OCI-LY7 (cell line): Measurements from ENCODE around the gene GPX3.

Source experiments
- EZH2phosphoT487 ChIP-seq: fragments of 200-600 bp; sonication (generic); IDR thresholded peaks from 2 replicates; pipeline ENCODE4 v1.6.1; 2018; ENCODE audit warnings: low read depth, borderline replicate concordance, mild to moderate bottlenecking, mixed run types, antibody characterized with exemption, low read length, moderate library complexity, mixed read lengths
- TF ChIP-seq, protein P1 (sequence below): fragments of 200-600 bp; sonication (generic); conservative IDR thresholded peaks from 2 replicates; pipeline ENCODE4 v1.5.1; 2014; ENCODE audit warnings: mild to moderate bottlenecking, antibody characterized with exemption, low read length, moderate library complexity, mixed read lengths

DNA sequence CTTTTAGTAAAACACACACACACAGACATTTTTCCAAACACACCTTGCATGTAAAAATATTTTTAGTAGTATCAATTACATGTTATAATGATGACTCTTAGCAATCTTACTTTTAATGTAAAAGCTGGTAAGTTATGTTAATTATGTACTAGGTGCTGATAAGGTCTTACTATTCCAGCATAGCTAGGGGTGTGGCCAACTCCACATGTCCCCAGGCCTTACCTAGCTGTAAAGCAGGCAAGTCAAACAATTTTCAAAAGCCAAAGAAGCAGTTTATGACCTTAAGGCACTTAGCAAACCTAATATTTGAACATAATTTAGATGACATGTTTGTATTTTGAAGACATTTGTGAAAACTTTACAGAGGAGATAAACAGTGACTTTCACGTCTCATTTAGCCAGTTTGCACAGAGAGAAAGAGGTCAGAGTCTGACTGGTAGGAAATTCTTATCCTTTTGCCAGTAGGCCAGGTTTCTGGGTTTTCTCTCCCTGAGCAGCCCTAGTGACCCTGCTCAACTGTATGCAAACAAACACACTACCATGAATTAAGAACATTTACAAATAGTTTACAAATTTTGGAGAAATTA, 26.5 kb upstream of the GPX3 start:
- TF ChIP-seq, protein P1, sequence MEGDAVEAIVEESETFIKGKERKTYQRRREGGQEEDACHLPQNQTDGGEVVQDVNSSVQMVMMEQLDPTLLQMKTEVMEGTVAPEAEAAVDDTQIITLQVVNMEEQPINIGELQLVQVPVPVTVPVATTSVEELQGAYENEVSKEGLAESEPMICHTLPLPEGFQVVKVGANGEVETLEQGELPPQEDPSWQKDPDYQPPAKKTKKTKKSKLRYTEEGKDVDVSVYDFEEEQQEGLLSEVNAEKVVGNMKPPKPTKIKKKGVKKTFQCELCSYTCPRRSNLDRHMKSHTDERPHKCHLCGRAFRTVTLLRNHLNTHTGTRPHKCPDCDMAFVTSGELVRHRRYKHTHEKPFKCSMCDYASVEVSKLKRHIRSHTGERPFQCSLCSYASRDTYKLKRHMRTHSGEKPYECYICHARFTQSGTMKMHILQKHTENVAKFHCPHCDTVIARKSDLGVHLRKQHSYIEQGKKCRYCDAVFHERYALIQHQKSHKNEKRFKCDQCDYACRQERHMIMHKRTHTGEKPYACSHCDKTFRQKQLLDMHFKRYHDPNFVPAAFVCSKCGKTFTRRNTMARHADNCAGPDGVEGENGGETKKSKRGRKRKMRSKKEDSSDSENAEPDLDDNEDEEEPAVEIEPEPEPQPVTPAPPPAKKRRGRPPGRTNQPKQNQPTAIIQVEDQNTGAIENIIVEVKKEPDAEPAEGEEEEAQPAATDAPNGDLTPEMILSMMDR = no peak
- no peak for TF ChIP-seq EZH2phosphoT487
